Measurements from ENCODE around the gene PAH. TPM values are rescaled to one million over a fixed set of nuclear protein-coding genes. Genes with fewer than 3 reads are reported as not detected.

The PAH gene
- not detected in 2 replicates for total RNA-seq
- not detected in 2 replicates for polyA plus RNA-seq
- polyA plus RNA-seq (2011; cell fraction: cytosol; rRNA removed): not detected in 2 replicates
- polyA plus RNA-seq (2011; cell fraction: nucleus; rRNA removed): not detected in 2 replicates
- not detected in 2 replicates for polyA plus RNA-seq (2012)
- polyA minus RNA-seq: not detected in 2 replicates
- not detected for polyA minus RNA-seq (2011; cell fraction: cytosol; rRNA and poly(A)+ RNA removed)
- not detected in 2 replicates for polyA minus RNA-seq (2011; cell fraction: nucleus; rRNA and poly(A)+ RNA removed)
- not detected for Bru-seq, nascent RNA
- BruChase-seq, experiment 1, labeled RNA remaining after a 6-hour chase: not detected
- not detected for BruChase-seq, experiment 2, labeled RNA remaining after a 2-hour chase
- long read RNA-seq: 0 reads

- H3K27me3 ChIP-seq (ENCODE audit: control insufficient read depth in 2 of 2, insufficient read depth in 2 of 2, low read length in 2 of 2): no peaks in the 10 kb centered on the region
- no peak within 1 kb of the TSS for H3K4me2 ChIP-seq (ENCODE audit: insufficient read depth, low read length)
- no peaks in the 10 kb centered on the region for H3K9me1 ChIP-seq (replicated peaks; ENCODE audit: control insufficient read depth, extremely low read depth, insufficient read depth, low read length)
- H3K4me3 ChIP-seq (replicated peaks in 1 of 3; ENCODE audit: insufficient read depth in 1 of 3, low read depth in 1 of 3, low read length in 3 of 3): no peak within 1 kb of the TSS
- dilution Hi-C loops (cut with MboI; ENCODE audit: extremely low pct_ligation_motif_present, low sequenced_read_pairs): no loop called here
- intact Hi-C loops (cut with micrococcal nuclease): no loop called here
- H3K27ac ChIP-seq (ENCODE audit: insufficient read depth, low read depth, low read length): no peak within 1 kb of the TSS
- no peaks in the 10 kb centered on the region for H3K79me2 ChIP-seq (ENCODE audit: control insufficient read depth, insufficient read depth, low read length)
- peaks cover 2% of the 10 kb centered on the region for H3K9me3 ChIP-seq (replicated peaks; ENCODE audit: control insufficient read depth, insufficient read depth, low read length)
- no TSS peak for BruUV-seq (replicated peaks)
- H4K20me1 ChIP-seq (replicated peaks; ENCODE audit: control insufficient read depth, extremely low read depth, insufficient read depth, low read length): no peaks in the 10 kb centered on the region
- H3K9ac ChIP-seq (replicated peaks; ENCODE audit: extremely low read depth, insufficient read depth, low read length): no peak within 1 kb of the TSS
- FAIRE-seq (no peak), DNase-seq (ENCODE audit: low read depth, low spot score) (no peak)
- no peaks in the 10 kb centered on the region for H3K36me3 ChIP-seq (ENCODE audit: control insufficient read depth in 2 of 2, extremely low read depth in 1 of 2, insufficient read depth in 2 of 2, low read length in 2 of 2)
- ChIA-PET CTCF (no interaction called here), POLR2A (no interaction called here)
- H3K4me1 ChIP-seq (ENCODE audit: control insufficient read depth, extremely low read depth, insufficient read depth, low read length): no peaks in the 10 kb centered on the region
- TF ChIP-seq MYC (IDR thresholded peaks at IDR 0.05; ENCODE audit: low read depth, low read length): no peak
- no peak for TF ChIP-seq FOS (IDR thresholded peaks at IDR 0.05; ENCODE audit: borderline replicate concordance, insufficient read depth, low read length)
- no peak for TF ChIP-seq CTCF (IDR thresholded peaks at IDR 0.05; ENCODE audit: extremely low read depth in 1 of 2, insufficient read depth in 1 of 2, low read depth in 1 of 2, low read length in 2 of 2)
- no peak for TF ChIP-seq POLR2A (IDR thresholded peaks at IDR 0.05; ENCODE audit: low read depth, low read length)
- no peak for TF ChIP-seq JUN (IDR thresholded peaks at IDR 0.05; ENCODE audit: borderline replicate concordance, insufficient read depth, insufficient read length, low read depth)
- no peak for TF ChIP-seq POLR2AphosphoS5 (IDR thresholded peaks at IDR 0.05; ENCODE audit: insufficient read depth, low read depth, low read length)
- no peak for TF ChIP-seq EZH2 (IDR thresholded peaks at IDR 0.05; ENCODE audit: borderline replicate concordance, low read depth, low read length, severe bottlenecking)
- TF ChIP-seq MAX (IDR thresholded peaks at IDR 0.05; ENCODE audit: insufficient read depth, insufficient read length): no peak
- no peak for TF ChIP-seq GATA2 (IDR thresholded peaks at IDR 0.05; ENCODE audit: insufficient read depth, insufficient read length, low read depth, low read length)
- H2AFZ ChIP-seq (ENCODE audit: low read depth, low read length): no peak within 1 kb of the TSS
Observed at GRCh38 chr12:102917026-102917787, at the start of gene PAH. Gene PAH (minus strand): TSS chr12:102917244. CDS start chr12:102917130, 114 bp downstream.

Measured in endothelial cell of umbilical vein (primary cell).